ENCODE measurements around the gene GRIA4. TPM values are rescaled to one million over a fixed set of nuclear protein-coding genes. Genes with fewer than 3 reads are reported as not detected.

GRIA4 gene
- total RNA-seq, 2 experiments from 2014 or later, result not detected

- H3K27me3 Mint-ChIP-seq, result no peaks in the 10 kb centered on the region
- CTCF ChIA-PET, result no interaction called here
- ATAC-seq (no peak), DNase-seq (no peak)
- H3K9me3 Mint-ChIP-seq (ENCODE audit: low read depth), result no peaks in the 10 kb centered on the region
- no peak overlapping the region for H3K4me3 Mint-ChIP-seq
- no peaks in the 10 kb centered on the region for H3K36me3 Mint-ChIP-seq
- no peak overlapping the region for H3K27ac Mint-ChIP-seq
- no peaks in the 10 kb centered on the region for H3K4me1 Mint-ChIP-seq
Measured at GRCh38 chr11:105840391-105840790, 230.5 kb downstream of the GRIA4 start.

- CTCF ChIA-PET, result no interaction called here
- ATAC-seq, result no peak
- Mint-ChIP-seq H3K9me3 (ENCODE audit: low read depth) (no peaks in the 10 kb centered on the region), H3K36me3 (no peaks in the 10 kb centered on the region), H3K4me1 (no peaks in the 10 kb centered on the region), H3K4me3 (no peak overlapping the region), H3K27me3 (no peaks in the 10 kb centered on the region), H3K27ac (no peak overlapping the region)
- DNase-seq, result no peak
Measured at GRCh38 chr11:105852403-105852802, 242.5 kb downstream of the GRIA4 start.

- DNase-seq (no peak), ATAC-seq (no peak)
- H3K4me3 Mint-ChIP-seq, result no peak overlapping the region
- H3K4me1 Mint-ChIP-seq, result no peaks in the 10 kb centered on the region
- H3K9me3 Mint-ChIP-seq (ENCODE audit: low read depth), result no peaks in the 10 kb centered on the region
- CTCF ChIA-PET, result interaction anchor here (1.2 kb wide), 1 partner anchor 9 kb away, joined by 3 read pairs; no protein-coding TSS in a partner anchor
- H3K36me3 Mint-ChIP-seq, result no peaks in the 10 kb centered on the region
- H3K27ac Mint-ChIP-seq, result no peak overlapping the region
- H3K27me3 Mint-ChIP-seq, result no peaks in the 10 kb centered on the region
Measured at GRCh38 chr11:105854269-105854668, 244.4 kb downstream of the GRIA4 start.

DNA sequence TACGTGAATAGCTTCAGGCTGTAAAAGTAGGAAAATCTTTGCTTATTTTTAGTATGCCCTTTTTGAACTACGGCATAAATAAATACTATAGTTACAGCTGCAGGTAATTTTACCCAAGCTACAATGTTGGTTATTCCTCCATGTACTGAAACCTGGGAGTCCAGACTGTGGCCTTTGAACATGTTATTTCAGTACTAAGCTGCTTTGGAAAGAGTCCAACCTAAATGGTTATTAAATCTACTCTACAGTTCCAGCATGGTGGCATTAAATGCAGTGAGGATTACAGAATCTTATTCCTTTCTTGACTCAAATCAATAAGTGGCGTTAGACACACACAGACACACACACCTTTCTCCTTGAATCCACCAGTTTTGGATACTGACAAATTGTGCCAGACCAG is 247.1 kb downstream of the GRIA4 start:
- Mint-ChIP-seq H3K36me3 (no peaks in the 10 kb centered on the region), H3K4me3 (no peak overlapping the region), H3K27ac (no peak overlapping the region), H3K9me3 (ENCODE audit: low read depth) (no peaks in the 10 kb centered on the region), H3K4me1 (no peaks in the 10 kb centered on the region), H3K27me3 (peaks cover 2% of the 10 kb centered on the region)
- CTCF ChIA-PET, result no interaction called here
- no peak for DNase-seq
- ATAC-seq, result no peak

GRCh38 chr11:105857728-105858127 is 247.9 kb downstream of the GRIA4 start:
- ATAC-seq, result no peak
- no peak for DNase-seq
- Mint-ChIP-seq H3K4me1 (no peaks in the 10 kb centered on the region), H3K4me3 (no peak overlapping the region), H3K27me3 (peaks cover 2% of the 10 kb centered on the region), H3K36me3 (no peaks in the 10 kb centered on the region), H3K27ac (no peak overlapping the region), H3K9me3 (ENCODE audit: low read depth) (no peaks in the 10 kb centered on the region)
- CTCF ChIA-PET, result no interaction called here

DNA sequence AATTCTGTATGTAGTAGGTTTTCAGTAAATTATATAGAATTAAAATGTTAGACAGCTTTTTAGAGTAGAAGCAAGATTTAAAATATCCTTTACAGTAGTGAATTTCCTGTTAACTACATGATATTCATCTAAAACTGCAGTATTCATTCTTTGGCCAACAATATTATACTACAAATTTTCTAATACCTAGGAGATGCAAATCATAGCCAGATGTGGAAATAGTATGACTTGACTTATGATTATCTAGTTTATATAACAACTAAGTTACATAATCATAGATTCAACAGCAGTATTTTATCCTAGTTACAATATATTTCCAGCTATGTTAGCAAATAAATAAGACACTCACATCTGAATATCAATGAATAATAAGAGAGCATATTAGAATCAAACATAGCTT is 249.0 kb downstream of the GRIA4 start:
- no peaks in the 10 kb centered on the region for H3K9me3 Mint-ChIP-seq (ENCODE audit: low read depth)
- CTCF ChIA-PET, result no interaction called here
- no peak overlapping the region for H3K4me3 Mint-ChIP-seq
- H3K27ac Mint-ChIP-seq, result no peak overlapping the region
- DNase-seq (no peak), ATAC-seq (no peak)
- peaks cover 2% of the 10 kb centered on the region for H3K27me3 Mint-ChIP-seq
- no peaks in the 10 kb centered on the region for H3K4me1 Mint-ChIP-seq
- H3K36me3 Mint-ChIP-seq, result no peaks in the 10 kb centered on the region

- DNase-seq (no peak), ATAC-seq (no peak)
- Mint-ChIP-seq H3K9me3 (ENCODE audit: low read depth) (no peaks in the 10 kb centered on the region), H3K27ac (no peak overlapping the region), H3K27me3 (peaks cover 2% of the 10 kb centered on the region), H3K4me1 (no peaks in the 10 kb centered on the region), H3K4me3 (no peak overlapping the region), H3K36me3 (no peaks in the 10 kb centered on the region)
- CTCF ChIA-PET, result no interaction called here
Measured at GRCh38 chr11:105860105-105860504, 250.2 kb downstream of the GRIA4 start.

GRCh38 chr11:105861225-105861624 is 251.4 kb downstream of the GRIA4 start:
- Mint-ChIP-seq H3K27ac (no peak overlapping the region), H3K4me3 (no peak overlapping the region), H3K27me3 (peaks cover 4% of the 10 kb centered on the region), H3K9me3 (ENCODE audit: low read depth) (no peaks in the 10 kb centered on the region), H3K4me1 (no peaks in the 10 kb centered on the region), H3K36me3 (no peaks in the 10 kb centered on the region)
- CTCF ChIA-PET, result no interaction called here
- ATAC-seq (no peak), DNase-seq (no peak)

GRCh38 chr11:105862736-105863367 is 253.0 kb downstream of the GRIA4 start:
- H3K27ac Mint-ChIP-seq, result no peak overlapping the region
- no peak overlapping the region for H3K4me3 Mint-ChIP-seq
- peaks cover 10% of the 10 kb centered on the region for H3K27me3 Mint-ChIP-seq
- no peaks in the 10 kb centered on the region for H3K9me3 Mint-ChIP-seq (ENCODE audit: low read depth)
- H3K36me3 Mint-ChIP-seq, result no peaks in the 10 kb centered on the region
- ATAC-seq (no peak), DNase-seq (no peak)
- CTCF ChIA-PET, result interaction anchor here (1.1 kb wide), 1 partner anchor 8 kb away, joined by 3 read pairs; no protein-coding TSS in a partner anchor
- no peaks in the 10 kb centered on the region for H3K4me1 Mint-ChIP-seq

GRCh38 chr11:105863523-105863922 is 253.7 kb downstream of the GRIA4 start:
- no peaks in the 10 kb centered on the region for H3K36me3 Mint-ChIP-seq
- no peak for ATAC-seq
- no peak overlapping the region for H3K4me3 Mint-ChIP-seq
- H3K9me3 Mint-ChIP-seq (ENCODE audit: low read depth), result no peaks in the 10 kb centered on the region
- no peak for DNase-seq
- peaks cover 10% of the 10 kb centered on the region for H3K27me3 Mint-ChIP-seq
- no peaks in the 10 kb centered on the region for H3K4me1 Mint-ChIP-seq
- CTCF ChIA-PET, result interaction anchor here (1.1 kb wide), 1 partner anchor 9 kb away, joined by 3 read pairs; no protein-coding TSS in a partner anchor
- no peak overlapping the region for H3K27ac Mint-ChIP-seq

DNA sequence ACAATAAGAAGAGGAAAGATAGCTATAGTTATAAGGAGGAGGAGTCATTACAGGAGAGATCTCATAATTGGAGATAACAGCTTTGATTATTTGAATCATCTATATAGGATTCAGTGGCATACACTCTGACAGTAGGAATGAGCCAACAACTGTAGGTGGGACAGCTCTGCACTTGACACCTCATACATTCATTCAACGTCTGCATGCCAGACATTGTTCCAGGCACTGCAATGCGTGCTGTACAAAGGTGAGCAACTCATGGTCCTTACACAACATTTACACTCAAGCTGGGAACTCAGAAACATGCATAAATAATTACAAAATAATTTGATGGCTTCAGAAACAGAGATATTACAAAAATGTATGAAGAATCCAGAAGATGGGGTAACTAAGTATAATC is 257.9 kb downstream of the GRIA4 start:
- Mint-ChIP-seq H3K27ac (no peak overlapping the region), H3K4me3 (no peak overlapping the region), H3K27me3 (peaks cover 8% of the 10 kb centered on the region), H3K36me3 (no peaks in the 10 kb centered on the region), H3K9me3 (ENCODE audit: low read depth) (no peaks in the 10 kb centered on the region), H3K4me1 (no peaks in the 10 kb centered on the region)
- no peak for DNase-seq
- CTCF ChIA-PET, result no interaction called here
- no peak for ATAC-seq

GRCh38 chr11:105868762-105869285 is 259.0 kb downstream of the GRIA4 start:
- Mint-ChIP-seq H3K27me3 (peaks cover 8% of the 10 kb centered on the region), H3K4me1 (no peaks in the 10 kb centered on the region), H3K9me3 (ENCODE audit: low read depth) (no peaks in the 10 kb centered on the region), H3K27ac (no peak overlapping the region), H3K36me3 (no peaks in the 10 kb centered on the region), H3K4me3 (no peak overlapping the region)
- no peak for ATAC-seq
- CTCF ChIA-PET, result no interaction called here
- DNase-seq, result no peak

- no peak for DNase-seq
- no peak overlapping the region for H3K27ac Mint-ChIP-seq
- H3K4me1 Mint-ChIP-seq, result no peaks in the 10 kb centered on the region
- no peaks in the 10 kb centered on the region for H3K36me3 Mint-ChIP-seq
- CTCF ChIA-PET, result no interaction called here
- no peak overlapping the region for H3K4me3 Mint-ChIP-seq
- peaks cover 8% of the 10 kb centered on the region for H3K27me3 Mint-ChIP-seq
- no peak for ATAC-seq
- no peaks in the 10 kb centered on the region for H3K9me3 Mint-ChIP-seq (ENCODE audit: low read depth)
Measured at GRCh38 chr11:105870516-105871113, 260.7 kb downstream of the GRIA4 start.

GRCh38 chr11:105878510-105878909 is 268.6 kb downstream of the GRIA4 start:
- Mint-ChIP-seq H3K4me3 (no peak overlapping the region), H3K27ac (no peak overlapping the region), H3K36me3 (no peaks in the 10 kb centered on the region), H3K4me1 (no peaks in the 10 kb centered on the region), H3K27me3 (no peaks in the 10 kb centered on the region), H3K9me3 (ENCODE audit: low read depth) (no peaks in the 10 kb centered on the region)
- DNase-seq, result no peak
- CTCF ChIA-PET, result no interaction called here
- no peak for ATAC-seq

All from activated CD8-positive, alpha-beta memory T cell treated with anti-CD3 and anti-CD28 coated beads, Interleukin-2, amount 10 ng/mL, durations not matched to agents 7 days and 5 days (primary cell).